SJCRH30 (cell line): ENCODE measurements around the gene LMTK3. TPM values are rescaled to one million over a fixed set of nuclear protein-coding genes. Genes with fewer than 3 reads are reported as not detected.

Experiments
- DNase-seq, 2 experiments: peaks; one replicate each; pipeline ENCODE4 v3.0.0-alpha.2; 2015 to 2020
- H3K27ac ChIP-seq: fragments of 250-450 bp; sonication (Bioruptor Pico); 2 replicates; pipeline ENCODE4 v1.5.1; 2020; ENCODE audit warnings: mild to moderate bottlenecking, moderate library complexity
- H3K27me3 ChIP-seq: fragments of 250-450 bp; sonication (Bioruptor Pico); 2 replicates; pipeline ENCODE4 v1.5.1; 2020; ENCODE audit warnings: mild to moderate bottlenecking, moderate library complexity
- H3K36me3 ChIP-seq: fragments of 250-450 bp; sonication (Bioruptor Pico); 2 replicates; pipeline ENCODE4 v1.5.1; 2020; ENCODE audit warnings: mild to moderate bottlenecking, moderate library complexity
- H3K4me1 ChIP-seq: fragments of 250-450 bp; sonication (Bioruptor Pico); 2 replicates; pipeline ENCODE4 v1.5.1; 2020; ENCODE audit warnings: mild to moderate bottlenecking, moderate library complexity
- H3K4me3 ChIP-seq: fragments of 250-450 bp; sonication (Bioruptor Pico); 2 replicates; pipeline ENCODE4 v1.5.1; 2020; ENCODE audit warnings: mild to moderate bottlenecking, moderate library complexity
- H3K9me3 ChIP-seq: fragments of 250-450 bp; sonication (Bioruptor Pico); replicated peaks from 2 replicates; pipeline ENCODE4 v1.5.1; 2020; ENCODE audit warnings: mild to moderate bottlenecking, moderate library complexity
- total RNA-seq: library from RNA; depleted of rRNA; stranded (reverse); fragments of >200 nt; shearing (Covaris generic); gene quantifications from 2 replicates; pipeline ENCODE4 v1.2.3, GENCODE V29; 2014; rRNA removed

Gene LMTK3
- not detected in 2 replicates for total RNA-seq

- no peaks in the 10 kb centered on the region for H3K36me3 ChIP-seq
- no peaks in the 10 kb centered on the region for H3K9me3 ChIP-seq
- H3K27ac ChIP-seq, result no peak within 1 kb of the TSS
- no peaks in the 10 kb centered on the region for H3K4me1 ChIP-seq
- H3K4me3 ChIP-seq, result no peak within 1 kb of the TSS
- H3K27me3 ChIP-seq, result no peaks in the 10 kb centered on the region
- peak; percentile 51 to 59 for DNase-seq
Measured at GRCh38 chr19:48511800-48512503, at the start of gene LMTK3. LMTK3 (minus strand) TSS chr19:48511835; CDS start chr19:48511576, 259 bp downstream.

- H3K27me3 ChIP-seq, result peaks cover 4% of the 10 kb centered on the region; the same call in 1 of the 2 replicates
- no peak overlapping the region for H3K27ac ChIP-seq
- peaks cover 7% of the 10 kb centered on the region for H3K4me1 ChIP-seq
- no peaks in the 10 kb centered on the region for H3K9me3 ChIP-seq
- no peak for DNase-seq
- no peaks in the 10 kb centered on the region for H3K36me3 ChIP-seq
- H3K4me3 ChIP-seq, result no peak overlapping the region
Measured at GRCh38 chr19:48561412-48561811, 49.8 kb upstream of the LMTK3 start.

- Histone ChIP-seq H3K9me3 (no peaks in the 10 kb centered on the region), H3K27me3 (peaks cover 7% of the 10 kb centered on the region; the same call in 1 of the 2 replicates), H3K36me3 (no peaks in the 10 kb centered on the region), H3K27ac (no peak overlapping the region), H3K4me1 (peaks cover 5% of the 10 kb centered on the region), H3K4me3 (no peak overlapping the region)
- DNase-seq, result no peak
Measured at GRCh38 chr19:48560095-48560530, 48.5 kb upstream of the LMTK3 start.

GRCh38 chr19:48558018-48558684, 46.5 kb upstream of the LMTK3 start:
- no peak overlapping the region for H3K4me3 ChIP-seq
- no peaks in the 10 kb centered on the region; the same call in 1 of the 2 replicates for H3K4me1 ChIP-seq
- H3K27me3 ChIP-seq, result peaks cover 7% of the 10 kb centered on the region; the same call in 1 of the 2 replicates
- DNase-seq, result no peak
- no peaks in the 10 kb centered on the region for H3K36me3 ChIP-seq
- no peaks in the 10 kb centered on the region for H3K9me3 ChIP-seq
- H3K27ac ChIP-seq, result no peak overlapping the region

- Histone ChIP-seq H3K4me1 (no peaks in the 10 kb centered on the region; the same call in 1 of the 2 replicates), H3K27ac (no peak overlapping the region), H3K27me3 (peaks cover 20% of the 10 kb centered on the region; the same call in 1 of the 2 replicates), H3K9me3 (no peaks in the 10 kb centered on the region), H3K36me3 (no peaks in the 10 kb centered on the region), H3K4me3 (no peak overlapping the region)
- DNase-seq, result no peak
Measured at GRCh38 chr19:48556825-48557224, 45.2 kb upstream of the LMTK3 start.

- H3K4me3 ChIP-seq, result no peak overlapping the region
Measured at GRCh38 chr19:48556163-48556562, 44.5 kb upstream of the LMTK3 start.

GRCh38 chr19:48554385-48555091, 42.9 kb upstream of the LMTK3 start:
- DNase-seq, result no peak
- Histone ChIP-seq H3K27ac (no peak overlapping the region), H3K4me1 (no peaks in the 10 kb centered on the region; the same call in 1 of the 2 replicates), H3K36me3 (no peaks in the 10 kb centered on the region), H3K9me3 (no peaks in the 10 kb centered on the region), H3K4me3 (no peak overlapping the region), H3K27me3 (peaks cover 27% of the 10 kb centered on the region; the same call in 1 of the 2 replicates)

More at GRCh38 chr19:48556163-48556562, 44.5 kb upstream of the LMTK3 start:
- H3K9me3 ChIP-seq, result no peaks in the 10 kb centered on the region
- H3K27me3 ChIP-seq, result peaks cover 27% of the 10 kb centered on the region; the same call in 1 of the 2 replicates
- H3K36me3 ChIP-seq, result no peaks in the 10 kb centered on the region
- DNase-seq, result no peak
- no peaks in the 10 kb centered on the region; the same call in 1 of the 2 replicates for H3K4me1 ChIP-seq
- no peak overlapping the region for H3K27ac ChIP-seq

- no peak overlapping the region for H3K4me3 ChIP-seq
- peak; percentile 24 to 34 for DNase-seq
Measured at GRCh38 chr19:48553676-48554384, 42.2 kb upstream of the LMTK3 start.

GRCh38 chr19:48552406-48553322, 41.0 kb upstream of the LMTK3 start:
- Histone ChIP-seq H3K4me1 (no peaks in the 10 kb centered on the region; the same call in 1 of the 2 replicates), H3K36me3 (no peaks in the 10 kb centered on the region), H3K27ac (no peak overlapping the region), H3K27me3 (peaks cover 27% of the 10 kb centered on the region), H3K9me3 (no peaks in the 10 kb centered on the region), H3K4me3 (no peak overlapping the region)
- DNase-seq, result no peak

More at GRCh38 chr19:48553676-48554384, 42.2 kb upstream of the LMTK3 start:
- Histone ChIP-seq H3K27me3 (peaks cover 27% of the 10 kb centered on the region), H3K4me1 (no peaks in the 10 kb centered on the region; the same call in 1 of the 2 replicates), H3K27ac (no peak overlapping the region), H3K36me3 (no peaks in the 10 kb centered on the region), H3K9me3 (no peaks in the 10 kb centered on the region)

- Histone ChIP-seq H3K9me3 (no peaks in the 10 kb centered on the region), H3K36me3 (no peaks in the 10 kb centered on the region), H3K27ac (no peak within 1 kb of the TSS), H3K4me1 (no peaks in the 10 kb centered on the region; the same call in 1 of the 2 replicates), H3K27me3 (peaks cover 27% of the 10 kb centered on the region), H3K4me3 (no peak within 1 kb of the TSS)
- no peak for DNase-seq
Measured at GRCh38 chr19:48551437-48552302, 40.0 kb upstream of the LMTK3 start, which contains the start of gene SULT2B1. SULT2B1 (plus strand) TSS chr19:48552172; CDS start chr19:48552253, 81 bp downstream.

GRCh38 chr19:48549380-48549779, 37.7 kb upstream of the LMTK3 start:
- peaks cover 23% of the 10 kb centered on the region for H3K27me3 ChIP-seq
- H3K4me1 ChIP-seq, result no peaks in the 10 kb centered on the region; the same call in 1 of the 2 replicates
- no peaks in the 10 kb centered on the region for H3K36me3 ChIP-seq
- no peak overlapping the region for H3K27ac ChIP-seq
- no peaks in the 10 kb centered on the region for H3K9me3 ChIP-seq
- no peak for DNase-seq
- H3K4me3 ChIP-seq, result no peak overlapping the region

- Histone ChIP-seq H3K36me3 (no peaks in the 10 kb centered on the region), H3K27me3 (peaks cover 23% of the 10 kb centered on the region), H3K4me1 (no peaks in the 10 kb centered on the region; the same call in 1 of the 2 replicates), H3K9me3 (no peaks in the 10 kb centered on the region), H3K27ac (no peak overlapping the region), H3K4me3 (no peak overlapping the region)
- DNase-seq, result no peak
Measured at GRCh38 chr19:48548253-48548911, 36.7 kb upstream of the LMTK3 start.
